Measurements from ENCODE around the gene CARD11.

- TF ChIP-seq CTCF (conservative IDR thresholded peaks at IDR 0.05; ENCODE audit: low read depth, low read length) (no peak), MAFK (IDR thresholded peaks at IDR 0.05; ENCODE audit: low read depth, low read length) (no peak), RAD21 (IDR thresholded peaks at IDR 0.05; ENCODE audit: low read length) (no peak), FOS (IDR thresholded peaks at IDR 0.05; ENCODE audit: low read depth, low read length) (no peak), POLR2A (IDR thresholded peaks at IDR 0.05; ENCODE audit: low read depth, low read length) (no peak), MAZ (IDR thresholded peaks at IDR 0.05; ENCODE audit: borderline replicate concordance, low read depth, low read length) (no peak), CEBPB (IDR thresholded peaks at IDR 0.05; ENCODE audit: low read depth, low read length) (no peak), MXI1 (IDR thresholded peaks at IDR 0.05; ENCODE audit: borderline replicate concordance, low read depth, low read length) (no peak)
Measured at GRCh38 chr7:2979951-2980350, 63.7 kb downstream of the CARD11 start.

All from IMR-90 (cell line).